Measurements from ENCODE around the gene SLC27A6. TPM values are rescaled to one million over a fixed set of nuclear protein-coding genes. Genes with fewer than 3 reads are reported as not detected.

Gene SLC27A6
- total and polyA plus RNA-seq, 2 donors from 2014 or later = not detected

DNA sequence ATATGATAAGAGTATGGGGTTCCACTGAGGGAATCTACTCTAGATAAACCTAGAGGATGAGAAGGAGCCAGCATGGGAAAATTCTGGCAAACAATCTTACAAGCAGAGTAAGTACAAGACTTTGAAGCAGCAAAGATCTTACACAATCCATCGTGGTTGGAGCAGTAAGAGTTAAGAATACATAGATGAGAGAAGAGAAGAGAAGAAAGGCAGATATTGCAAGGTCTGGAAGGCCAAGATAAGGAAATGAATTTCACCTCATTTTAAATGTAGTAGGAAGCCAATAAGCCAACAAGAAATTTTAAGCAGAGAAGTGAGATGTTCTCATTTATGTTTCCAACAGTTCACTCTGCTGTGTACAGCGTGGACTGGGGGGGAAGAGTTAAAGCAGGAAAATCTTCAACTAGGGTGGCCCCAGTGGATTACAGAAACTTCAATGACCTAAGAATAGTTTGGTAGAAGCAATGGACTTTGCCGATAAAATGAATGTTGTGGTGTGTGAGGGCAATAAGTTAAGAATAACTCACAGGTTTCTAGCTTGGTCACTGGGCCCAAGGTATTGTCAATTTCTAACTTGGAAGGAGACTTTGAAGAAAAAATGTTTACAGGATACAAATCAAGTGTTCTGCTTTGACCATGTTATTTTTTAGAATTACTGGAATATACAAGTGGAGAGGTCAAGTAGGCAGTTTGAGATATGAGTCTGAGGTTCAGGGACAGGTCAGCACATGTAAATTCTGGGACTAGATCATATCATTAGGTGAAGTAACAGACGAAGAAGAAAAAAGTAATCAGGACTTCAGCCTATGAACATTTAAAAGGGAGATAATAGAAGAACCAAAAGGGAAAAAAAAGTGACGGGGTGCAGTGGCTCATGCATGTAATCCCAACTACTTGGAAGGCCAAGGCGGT is 117.2 kb downstream of the SLC27A6 start:
- TF ChIP-seq, protein P1, sequence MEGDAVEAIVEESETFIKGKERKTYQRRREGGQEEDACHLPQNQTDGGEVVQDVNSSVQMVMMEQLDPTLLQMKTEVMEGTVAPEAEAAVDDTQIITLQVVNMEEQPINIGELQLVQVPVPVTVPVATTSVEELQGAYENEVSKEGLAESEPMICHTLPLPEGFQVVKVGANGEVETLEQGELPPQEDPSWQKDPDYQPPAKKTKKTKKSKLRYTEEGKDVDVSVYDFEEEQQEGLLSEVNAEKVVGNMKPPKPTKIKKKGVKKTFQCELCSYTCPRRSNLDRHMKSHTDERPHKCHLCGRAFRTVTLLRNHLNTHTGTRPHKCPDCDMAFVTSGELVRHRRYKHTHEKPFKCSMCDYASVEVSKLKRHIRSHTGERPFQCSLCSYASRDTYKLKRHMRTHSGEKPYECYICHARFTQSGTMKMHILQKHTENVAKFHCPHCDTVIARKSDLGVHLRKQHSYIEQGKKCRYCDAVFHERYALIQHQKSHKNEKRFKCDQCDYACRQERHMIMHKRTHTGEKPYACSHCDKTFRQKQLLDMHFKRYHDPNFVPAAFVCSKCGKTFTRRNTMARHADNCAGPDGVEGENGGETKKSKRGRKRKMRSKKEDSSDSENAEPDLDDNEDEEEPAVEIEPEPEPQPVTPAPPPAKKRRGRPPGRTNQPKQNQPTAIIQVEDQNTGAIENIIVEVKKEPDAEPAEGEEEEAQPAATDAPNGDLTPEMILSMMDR (IDR thresholded peaks at IDR 0.05; ENCODE audit: borderline replicate concordance, extremely low read depth, insufficient read depth) = no peak
- Histone ChIP-seq H3K36me3 (ENCODE audit: control insufficient read depth in 2 of 3, insufficient read depth in 3 of 3, low read length in 3 of 3) (no peaks in the 10 kb centered on the region), H3K9ac (ENCODE audit: low read length in 3 of 3) (no peak overlapping the region), H3K27ac (ENCODE audit: low read depth in 2 of 2, low read length in 2 of 2) (no peak overlapping the region), H3K9me3 (ENCODE audit: control insufficient read depth in 2 of 3, insufficient read depth in 1 of 3, low read length in 3 of 3) (no peaks in the 10 kb centered on the region), H3K4me1 (ENCODE audit: control insufficient read depth in 2 of 3, insufficient read depth in 2 of 3, low read depth in 1 of 3, low read length in 3 of 3) (no peaks in the 10 kb centered on the region), H3K4me3 (ENCODE audit: low read length in 3 of 3) (no peak overlapping the region), H3K27me3 (ENCODE audit: control insufficient read depth, insufficient read depth, low read length) (no peaks in the 10 kb centered on the region)
- FAIRE-seq = no peak
- intact Hi-C loops (cut with DNase I) = no loop called here
- DNase-seq = no peak

Other genes starting within 250 kb of the SLC27A6 start
- gene ISOC1, start 129.3 kb downstream of the SLC27A6 start, total RNA-seq = 12.4 TPM
- 29.3 TPM for gene ISOC1, start 129.3 kb downstream of the SLC27A6 start, polyA plus RNA-seq (ENCODE audit: insufficient read depth, low read depth, low replicate concordance)